Fibroblast of lung (primary cell): ENCODE measurements around the gene CLEC5A. TPM values are rescaled to one million over a fixed set of nuclear protein-coding genes. Genes with fewer than 3 reads are reported as not detected.
A peak's percentile ranks its signal among the peaks of the same experiment; 100 is the strongest.

Experiments
- DNase-seq, 2 donors: peaks; one replicate each; pipeline versions ENCODE4 v3.0.0 to v3.0.0-alpha.2; 2010; ENCODE audit warnings: low read depth in 2 of 2
- H2AFZ ChIP-seq: 2 replicates; pipeline ENCODE4 v1.5.1; 2012; ENCODE audit warnings: low read length, control low read depth, inconsistent platforms
- H3K27ac ChIP-seq: 2 replicates; pipeline ENCODE4 v1.5.1; 2011; ENCODE audit warnings: low read length, control low read depth; ENCODE audit not compliant: insufficient read depth
- H3K27me3 ChIP-seq: 2 replicates; pipeline ENCODE4 v1.5.1; 2011; ENCODE audit warnings: mild to moderate bottlenecking, low read length; ENCODE audit not compliant: control insufficient read depth, insufficient read depth
- H3K36me3 ChIP-seq: 2 replicates; pipeline ENCODE4 v1.5.1; 2011; ENCODE audit warnings: low read length; ENCODE audit not compliant: control insufficient read depth, insufficient read depth
- H3K4me1 ChIP-seq: 2 replicates; pipeline ENCODE4 v1.5.1; 2011; ENCODE audit warnings: low read length; ENCODE audit not compliant: control insufficient read depth, insufficient read depth; ENCODE audit errors: extremely low read depth
- H3K4me2 ChIP-seq: 2 replicates; pipeline ENCODE4 v1.5.1; 2011; ENCODE audit warnings: low read length, control low read depth; ENCODE audit not compliant: insufficient read depth; ENCODE audit errors: extremely low read depth
- H3K4me3 ChIP-seq, 4 experiments: fragments of 200-600 bp in 1 of 4; sonication (generic) in 1 of 4; replicated peaks in 1 of 4; 2 replicates each; pipeline ENCODE4 v1.5.1; 2011 to 2016; ENCODE audit warnings: low read length in 4 of 4, low read depth in 3 of 4, mild to moderate bottlenecking in 3 of 4, control low read depth in 2 of 4, inconsistent platforms in 1 of 4, mixed read lengths in 1 of 4; ENCODE audit not compliant: insufficient read depth in 1 of 4; ENCODE audit errors: control extremely low read depth in 1 of 4
- H3K79me2 ChIP-seq: 2 replicates; pipeline ENCODE4 v1.5.1; 2012; ENCODE audit warnings: mild to moderate bottlenecking, low read length, inconsistent platforms; ENCODE audit not compliant: control insufficient read depth, insufficient read depth
- H3K9ac ChIP-seq: 2 replicates; pipeline ENCODE4 v1.5.1; 2011; ENCODE audit warnings: mild to moderate bottlenecking, low read length, control low read depth; ENCODE audit not compliant: insufficient read depth
- H3K9me3 ChIP-seq: 2 replicates; pipeline ENCODE4 v1.5.1; 2012; ENCODE audit warnings: low read depth, low read length; ENCODE audit not compliant: control insufficient read depth, insufficient read depth
- H4K20me1 ChIP-seq: 2 replicates; pipeline ENCODE4 v1.5.1; 2011; ENCODE audit warnings: low read length; ENCODE audit not compliant: control insufficient read depth, insufficient read depth; ENCODE audit errors: extremely low read depth
- CTCF ChIP-seq, 2 donors: IDR thresholded peaks in 1 of 2; conservative IDR thresholded peaks in 1 of 2; 1 replicate in 1 of 2; 2 replicates in 1 of 2; pipeline ENCODE4 v1.5.1; 2011 to 2012; ENCODE audit warnings: low read length in 2 of 2, control low read depth in 1 of 2, inconsistent platforms in 1 of 2, low read depth in 1 of 2, mild to moderate bottlenecking in 1 of 2
- EZH2 ChIP-seq: IDR thresholded peaks from 2 replicates; pipeline ENCODE4 v1.5.1; 2012; ENCODE audit warnings: low read length, control low read depth, mild to moderate bottlenecking; ENCODE audit errors: missing control alignments
- polyA plus RNA-seq, 2 donors: library from polyadenylated mRNA; depleted of rRNA in 1 of 2; stranded (reverse) in 1 of 2; unstranded in 1 of 2; fragments of >200 nt; gene quantifications; 2 replicates each; pipeline ENCODE4 v1.2.1, GENCODE V29; 2011 to 2012; ENCODE audit warnings: missing spikeins in 1 of 2
- total RNA-seq: library from RNA; depleted of rRNA; stranded (reverse); fragments of >200 nt; gene quantifications from 2 replicates; pipeline ENCODE4 v1.2.1, GENCODE V29; 2014

Gene CLEC5A
- total and polyA plus RNA-seq, 2 donors (not counting 1 experiment from before 2014, with no cell fraction given): not detected

- no peaks in the 10 kb centered on the region for H3K27me3 ChIP-seq
- no peak overlapping the region for H3K9ac ChIP-seq
- TF ChIP-seq CTCF (conservative IDR thresholded peaks at IDR 0.05 in 1 of 2, IDR thresholded peaks at IDR 0.05 in 1 of 2; ENCODE audit: low read depth in 1 of 2, low read length in 2 of 2) (no peak), EZH2 (no peak)
These were observed 2.2 kb upstream of the CLEC5A start for GRCh38 chr7:141949021-141949420.

GRCh38 chr7:141945356-141945755 is 1.4 kb downstream of the CLEC5A start:
- H3K79me2 ChIP-seq: no peaks in the 10 kb centered on the region
- H3K27ac ChIP-seq: no peak overlapping the region
- no peak overlapping the region for H2AFZ ChIP-seq
- TF ChIP-seq EZH2 (no peak), CTCF (conservative IDR thresholded peaks at IDR 0.05 in 1 of 2, IDR thresholded peaks at IDR 0.05 in 1 of 2; ENCODE audit: low read depth in 1 of 2, low read length in 2 of 2) (no peak)
- peak in 1 of 2 donors; percentile 3 for DNase-seq
- H3K27me3 ChIP-seq: no peaks in the 10 kb centered on the region
- no peak overlapping the region for H3K4me2 ChIP-seq
- H3K36me3 ChIP-seq: no peaks in the 10 kb centered on the region
- no peaks in the 10 kb centered on the region for H3K9me3 ChIP-seq
- no peak overlapping the region for H3K4me3 ChIP-seq
- no peaks in the 10 kb centered on the region for H3K4me1 ChIP-seq
- H4K20me1 ChIP-seq: no peaks in the 10 kb centered on the region
- H3K9ac ChIP-seq: no peak overlapping the region

More at GRCh38 chr7:141949021-141949420, 2.2 kb upstream of the CLEC5A start:
- DNase-seq: no peak
- Histone ChIP-seq H3K4me2 (no peak overlapping the region), H3K27ac (no peak overlapping the region), H4K20me1 (no peaks in the 10 kb centered on the region), H3K4me1 (no peaks in the 10 kb centered on the region), H3K36me3 (no peaks in the 10 kb centered on the region), H3K79me2 (no peaks in the 10 kb centered on the region), H2AFZ (no peak overlapping the region), H3K4me3 (no peak overlapping the region), H3K9me3 (no peaks in the 10 kb centered on the region)

- Histone ChIP-seq H4K20me1 (no peaks in the 10 kb centered on the region), H2AFZ (no peak overlapping the region), H3K79me2 (no peaks in the 10 kb centered on the region), H3K9ac (no peak overlapping the region), H3K27ac (no peak overlapping the region), H3K4me3 (no peak overlapping the region), H3K27me3 (no peaks in the 10 kb centered on the region), H3K4me2 (no peak overlapping the region), H3K9me3 (no peaks in the 10 kb centered on the region), H3K4me1 (no peaks in the 10 kb centered on the region), H3K36me3 (no peaks in the 10 kb centered on the region)
- TF ChIP-seq EZH2 (no peak), CTCF (conservative IDR thresholded peaks at IDR 0.05 in 1 of 2, IDR thresholded peaks at IDR 0.05 in 1 of 2; ENCODE audit: low read depth in 1 of 2, low read length in 2 of 2) (no peak)
- DNase-seq: no peak
These were observed 2.0 kb downstream of the CLEC5A start for GRCh38 chr7:141944811-141945210.
